OCI-LY1 (cell line): Measurements from ENCODE around the gene FFAR4.

Experiments
- H2AFZ ChIP-seq: fragments of 200-600 bp; sonication (generic), shearing (Covaris generic); 2 replicates; pipeline ENCODE4 v1.6.0; 2014; ENCODE audit warnings: antibody characterized with exemption, mild to moderate bottlenecking, low read length
- H3F3A ChIP-seq: fragments of 200-600 bp; sonication (generic), shearing (Covaris generic); 2 replicates; pipeline ENCODE4 v1.6.0; 2014; ENCODE audit warnings: mild to moderate bottlenecking, antibody characterized with exemption, low read length, moderate library complexity; ENCODE audit not compliant: insufficient read depth
- H3K27ac ChIP-seq: fragments of 200-600 bp; sonication (generic); 2 replicates; pipeline ENCODE4 v1.5.1; 2014; ENCODE audit warnings: low read length, mixed run types, mild to moderate bottlenecking, low read depth; ENCODE audit not compliant: poor library complexity, severe bottlenecking
- H3K27me3 ChIP-seq: fragments of 200-600 bp; sonication (generic); 2 replicates; pipeline ENCODE4 v1.6.0; 2014; ENCODE audit warnings: antibody characterized with exemption, mild to moderate bottlenecking, low read length, moderate library complexity; ENCODE audit not compliant: insufficient read depth
- H3K36me3 ChIP-seq: fragments of 200-600 bp; sonication (generic); 2 replicates; pipeline ENCODE4 v1.6.1; 2014; ENCODE audit warnings: mild to moderate bottlenecking, antibody characterized with exemption, low read length, moderate library complexity, mixed read lengths; ENCODE audit not compliant: insufficient read depth
- H3K4me1 ChIP-seq: fragments of 200-600 bp; sonication (generic); 2 replicates; pipeline ENCODE4 v1.5.1; 2014; ENCODE audit warnings: mild to moderate bottlenecking, low read length, moderate library complexity; ENCODE audit not compliant: insufficient read depth, severe bottlenecking
- H3K4me2 ChIP-seq: fragments of 200-600 bp; sonication (generic), shearing (Covaris generic); 2 replicates; pipeline ENCODE4 v1.6.1; 2014; ENCODE audit warnings: low read length
- H3K4me3 ChIP-seq: fragments of 200-600 bp; sonication (generic); 2 replicates; pipeline ENCODE4 v1.5.1; 2014; ENCODE audit warnings: low read length, low read depth, mild to moderate bottlenecking, mixed read lengths; ENCODE audit not compliant: poor library complexity, severe bottlenecking
- H3K79me2 ChIP-seq: fragments of 200-600 bp; shearing (Covaris generic); 2 replicates; pipeline ENCODE4 v1.6.1; 2016; ENCODE audit warnings: mixed run types, low read length, mixed read lengths; ENCODE audit not compliant: insufficient read depth
- H3K9ac ChIP-seq: fragments of 200-600 bp; sonication (generic), shearing (Covaris generic); 2 replicates; pipeline ENCODE4 v1.6.1; 2014; ENCODE audit warnings: mild to moderate bottlenecking, low read length, mixed read lengths
- H3K9me2 ChIP-seq: fragments of 200-600 bp; sonication (generic), shearing (Covaris generic); 2 replicates; pipeline ENCODE4 v1.6.1; 2014; ENCODE audit warnings: low read depth, mild to moderate bottlenecking, low read length, mixed read lengths
- H3K9me3 ChIP-seq: fragments of 200-600 bp; shearing (Covaris generic); 2 replicates; pipeline ENCODE4 v1.6.1; 2014; ENCODE audit warnings: low read length, mixed read lengths
- H4K20me1 ChIP-seq: fragments of 200-600 bp; sonication (generic), shearing (Covaris generic); 2 replicates; pipeline ENCODE4 v1.6.0; 2016; ENCODE audit warnings: mild to moderate bottlenecking, low read length; ENCODE audit not compliant: insufficient read depth
- EZH2 ChIP-seq: fragments of 200-600 bp; sonication (generic), shearing (Covaris generic); IDR thresholded peaks from 2 replicates; pipeline ENCODE4 v1.8.0; 2017; ENCODE audit warnings: borderline replicate concordance, mixed run types, mild to moderate bottlenecking, antibody characterized with exemption, low read length, moderate library complexity, mixed read lengths
- TF ChIP-seq, protein P1 (sequence below): fragments of 200-600 bp; sonication (generic), shearing (Covaris generic); IDR thresholded peaks from 2 replicates; pipeline ENCODE4 v1.5.1; 2017; ENCODE audit warnings: mild to moderate bottlenecking, antibody characterized with exemption, low read length, moderate library complexity, mixed read lengths

FFAR4 gene

DNA sequence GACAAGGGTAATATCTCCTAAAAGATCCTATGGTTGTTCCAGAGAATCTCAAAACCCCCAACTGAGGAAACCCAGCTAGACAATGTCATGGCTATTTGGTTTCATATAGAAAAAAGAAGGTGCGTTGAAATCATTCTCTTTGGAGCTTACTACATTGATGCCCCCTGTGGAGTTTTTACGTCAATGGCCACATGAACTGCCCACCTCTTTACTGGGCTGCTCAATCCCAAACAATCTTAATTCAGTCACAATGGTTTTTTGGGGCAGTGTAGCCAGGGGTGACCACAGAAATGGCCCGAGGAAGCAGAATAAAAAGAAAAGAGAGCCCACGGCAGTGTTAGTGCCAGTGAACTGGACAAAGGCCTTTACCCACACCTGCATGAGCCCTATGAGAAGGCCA, 26.8 kb downstream of the FFAR4 start:
- no peak overlapping the region for H3K9ac ChIP-seq
- no peak overlapping the region for H3K4me3 ChIP-seq
- no peaks in the 10 kb centered on the region for H3K9me3 ChIP-seq
- H3K9me2 ChIP-seq, result no peaks in the 10 kb centered on the region
- no peaks in the 10 kb centered on the region for H3K4me1 ChIP-seq
- H3K4me2 ChIP-seq, result no peak overlapping the region
- H3K27me3 ChIP-seq, result no peaks in the 10 kb centered on the region
- no peaks in the 10 kb centered on the region for H4K20me1 ChIP-seq
- no peaks in the 10 kb centered on the region for H3K79me2 ChIP-seq
- H3K36me3 ChIP-seq, result no peaks in the 10 kb centered on the region
- TF ChIP-seq, protein P1, sequence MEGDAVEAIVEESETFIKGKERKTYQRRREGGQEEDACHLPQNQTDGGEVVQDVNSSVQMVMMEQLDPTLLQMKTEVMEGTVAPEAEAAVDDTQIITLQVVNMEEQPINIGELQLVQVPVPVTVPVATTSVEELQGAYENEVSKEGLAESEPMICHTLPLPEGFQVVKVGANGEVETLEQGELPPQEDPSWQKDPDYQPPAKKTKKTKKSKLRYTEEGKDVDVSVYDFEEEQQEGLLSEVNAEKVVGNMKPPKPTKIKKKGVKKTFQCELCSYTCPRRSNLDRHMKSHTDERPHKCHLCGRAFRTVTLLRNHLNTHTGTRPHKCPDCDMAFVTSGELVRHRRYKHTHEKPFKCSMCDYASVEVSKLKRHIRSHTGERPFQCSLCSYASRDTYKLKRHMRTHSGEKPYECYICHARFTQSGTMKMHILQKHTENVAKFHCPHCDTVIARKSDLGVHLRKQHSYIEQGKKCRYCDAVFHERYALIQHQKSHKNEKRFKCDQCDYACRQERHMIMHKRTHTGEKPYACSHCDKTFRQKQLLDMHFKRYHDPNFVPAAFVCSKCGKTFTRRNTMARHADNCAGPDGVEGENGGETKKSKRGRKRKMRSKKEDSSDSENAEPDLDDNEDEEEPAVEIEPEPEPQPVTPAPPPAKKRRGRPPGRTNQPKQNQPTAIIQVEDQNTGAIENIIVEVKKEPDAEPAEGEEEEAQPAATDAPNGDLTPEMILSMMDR, result no peak
- TF ChIP-seq EZH2, result no peak
- no peak overlapping the region for H2AFZ ChIP-seq
- no peaks in the 10 kb centered on the region for H3F3A ChIP-seq
- no peak overlapping the region for H3K27ac ChIP-seq

DNA sequence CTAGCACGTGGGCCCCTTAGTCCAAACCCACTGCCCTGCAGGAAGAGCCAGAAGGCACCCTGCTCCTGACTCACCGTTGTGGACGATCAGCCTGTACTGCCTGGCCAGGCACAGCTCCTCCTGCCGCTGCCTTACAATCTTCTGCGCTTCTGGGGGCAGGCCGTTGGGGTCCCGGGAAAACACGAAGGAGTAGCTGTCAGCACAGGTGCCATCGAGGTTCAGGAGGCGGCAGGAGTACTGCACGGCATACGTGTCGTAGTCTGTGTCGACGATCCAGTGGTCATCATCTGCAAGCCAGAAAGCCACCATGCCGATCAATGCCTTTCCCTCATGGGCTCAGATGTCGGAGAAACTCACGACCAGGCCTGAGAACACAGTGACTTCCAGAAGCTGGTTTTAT, 27.3 kb downstream of the FFAR4 start:
- Histone ChIP-seq H3K4me3 (no peak overlapping the region), H3K27me3 (no peaks in the 10 kb centered on the region), H3K9me3 (no peaks in the 10 kb centered on the region), H3K27ac (no peak overlapping the region), H2AFZ (no peak overlapping the region), H3K4me2 (no peak overlapping the region), H3K9me2 (no peaks in the 10 kb centered on the region), H3F3A (no peaks in the 10 kb centered on the region), H3K9ac (no peak overlapping the region), H3K4me1 (no peaks in the 10 kb centered on the region), H3K36me3 (no peaks in the 10 kb centered on the region), H4K20me1 (no peaks in the 10 kb centered on the region), H3K79me2 (no peaks in the 10 kb centered on the region)
- TF ChIP-seq, protein P1, result no peak
- TF ChIP-seq EZH2, result no peak

DNA sequence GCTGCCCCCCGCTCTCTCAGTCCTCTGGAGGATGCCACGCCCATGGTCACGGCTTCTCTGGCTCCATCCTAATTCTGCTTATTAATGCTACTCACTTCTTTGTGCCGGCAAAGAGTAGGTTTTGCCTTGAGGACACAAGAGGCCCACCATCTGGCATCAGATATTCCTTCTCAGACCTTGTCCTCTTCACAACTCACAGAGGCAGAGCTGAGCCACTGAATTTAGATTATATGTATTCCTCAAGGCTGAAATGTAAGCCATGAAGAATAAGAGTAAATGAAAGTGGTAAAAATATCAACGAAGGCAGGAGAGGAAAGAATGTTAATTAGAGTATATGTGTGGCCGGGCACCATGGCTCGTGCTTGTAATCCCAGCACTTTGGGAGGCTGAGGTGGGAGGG, 28.1 kb downstream of the FFAR4 start:
- TF ChIP-seq, protein P1, result no peak
- TF ChIP-seq EZH2, result no peak
- H3K27ac ChIP-seq, result no peak overlapping the region
- no peak overlapping the region for H2AFZ ChIP-seq
- H3K79me2 ChIP-seq, result no peaks in the 10 kb centered on the region
- H3K4me3 ChIP-seq, result no peak overlapping the region
- no peak overlapping the region for H3K4me2 ChIP-seq
- no peaks in the 10 kb centered on the region for H3K9me2 ChIP-seq
- H3K9me3 ChIP-seq, result no peaks in the 10 kb centered on the region
- no peaks in the 10 kb centered on the region for H3K36me3 ChIP-seq
- no peaks in the 10 kb centered on the region for H3F3A ChIP-seq
- no peaks in the 10 kb centered on the region for H4K20me1 ChIP-seq
- no peaks in the 10 kb centered on the region for H3K27me3 ChIP-seq
- H3K9ac ChIP-seq, result no peak overlapping the region
- no peaks in the 10 kb centered on the region for H3K4me1 ChIP-seq
